KMS-11 (cell line): ENCODE results near the gene FKBP11.

Experiments used
- H2AFZ ChIP-seq: fragments of 200-600 bp; sonication (generic); 2 replicates; pipeline ENCODE4 v1.6.1; 2016; ENCODE audit warnings: antibody characterized with exemption, mixed run types, low read depth
- H3K27ac ChIP-seq: fragments of 200-600 bp; sonication (generic); 2 replicates; pipeline ENCODE4 v1.6.1; 2016; ENCODE audit warnings: mild to moderate bottlenecking, mixed run types
- H3K27me3 ChIP-seq: fragments of 200-600 bp; sonication (generic); 2 replicates; pipeline ENCODE4 v1.6.1; 2017; ENCODE audit warnings: mild to moderate bottlenecking, low read depth, mixed run types, moderate library complexity; ENCODE audit not compliant: insufficient read depth
- H3K36me3 ChIP-seq: fragments of 200-600 bp; sonication (generic); 2 replicates; pipeline ENCODE4 v1.6.1; 2017; ENCODE audit warnings: mild to moderate bottlenecking, mixed run types; ENCODE audit not compliant: insufficient read depth
- H3K4me1 ChIP-seq: fragments of 200-600 bp; sonication (generic); 2 replicates; pipeline ENCODE4 v1.6.1; 2016; ENCODE audit warnings: mild to moderate bottlenecking, low read depth, mixed run types; ENCODE audit not compliant: poor library complexity, severe bottlenecking
- H3K4me2 ChIP-seq: fragments of 200-600 bp; sonication (generic); 2 replicates; pipeline ENCODE4 v1.7.0; 2016; ENCODE audit warnings: mild to moderate bottlenecking, mixed run types
- H3K4me3 ChIP-seq: fragments of 200-600 bp; sonication (generic); IDR thresholded peaks from 2 replicates; pipeline ENCODE4 v1.6.1; 2017; ENCODE audit warnings: low read depth, low read length, mixed read lengths; ENCODE audit not compliant: insufficient read depth
- H3K79me2 ChIP-seq: fragments of 200-600 bp; sonication (generic); 2 replicates; pipeline ENCODE4 v1.6.1; 2016; ENCODE audit warnings: low read depth, mixed run types; ENCODE audit not compliant: insufficient read depth
- H3K9ac ChIP-seq: fragments of 200-600 bp; sonication (generic); 2 replicates; pipeline ENCODE4 v1.6.1; 2016; ENCODE audit warnings: mild to moderate bottlenecking, mixed run types
- H4K20me1 ChIP-seq: fragments of 200-600 bp; sonication (generic); 2 replicates; pipeline ENCODE4 v1.6.1; 2016; ENCODE audit warnings: mild to moderate bottlenecking, mixed run types; ENCODE audit not compliant: insufficient read depth
- TF ChIP-seq, protein P1 (sequence below): fragments of 200-600 bp; sonication (generic); conservative IDR thresholded peaks from 2 replicates; pipeline ENCODE4 v1.6.1; 2017; ENCODE audit warnings: low read depth, mild to moderate bottlenecking, antibody characterized with exemption, low read length, moderate library complexity, mixed read lengths

Gene FKBP11

DNA sequence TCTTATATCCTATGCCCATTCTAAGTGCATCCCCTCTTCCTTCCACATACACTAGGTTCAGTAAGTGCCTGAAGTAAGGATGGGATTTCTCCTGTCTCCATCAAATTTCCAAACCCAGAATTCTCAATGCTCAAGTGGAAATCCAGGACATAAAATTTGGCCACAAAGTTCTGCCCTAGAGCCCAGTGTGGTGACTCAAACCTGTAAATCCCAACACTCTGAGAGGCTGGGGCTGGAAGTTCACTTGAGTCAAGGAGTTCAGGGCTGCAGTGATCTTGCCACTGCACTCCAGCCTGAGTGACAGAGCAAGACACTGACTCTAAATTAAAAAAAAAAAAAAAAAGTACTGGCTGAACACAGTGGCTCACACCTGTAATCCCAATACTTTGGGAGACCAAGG lies 36.5 kb upstream of the FKBP11 start:
- Histone ChIP-seq H3K9ac (no peak overlapping the region), H3K4me2 (no peak overlapping the region)
- TF ChIP-seq, protein P1, sequence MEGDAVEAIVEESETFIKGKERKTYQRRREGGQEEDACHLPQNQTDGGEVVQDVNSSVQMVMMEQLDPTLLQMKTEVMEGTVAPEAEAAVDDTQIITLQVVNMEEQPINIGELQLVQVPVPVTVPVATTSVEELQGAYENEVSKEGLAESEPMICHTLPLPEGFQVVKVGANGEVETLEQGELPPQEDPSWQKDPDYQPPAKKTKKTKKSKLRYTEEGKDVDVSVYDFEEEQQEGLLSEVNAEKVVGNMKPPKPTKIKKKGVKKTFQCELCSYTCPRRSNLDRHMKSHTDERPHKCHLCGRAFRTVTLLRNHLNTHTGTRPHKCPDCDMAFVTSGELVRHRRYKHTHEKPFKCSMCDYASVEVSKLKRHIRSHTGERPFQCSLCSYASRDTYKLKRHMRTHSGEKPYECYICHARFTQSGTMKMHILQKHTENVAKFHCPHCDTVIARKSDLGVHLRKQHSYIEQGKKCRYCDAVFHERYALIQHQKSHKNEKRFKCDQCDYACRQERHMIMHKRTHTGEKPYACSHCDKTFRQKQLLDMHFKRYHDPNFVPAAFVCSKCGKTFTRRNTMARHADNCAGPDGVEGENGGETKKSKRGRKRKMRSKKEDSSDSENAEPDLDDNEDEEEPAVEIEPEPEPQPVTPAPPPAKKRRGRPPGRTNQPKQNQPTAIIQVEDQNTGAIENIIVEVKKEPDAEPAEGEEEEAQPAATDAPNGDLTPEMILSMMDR = no peak

DNA sequence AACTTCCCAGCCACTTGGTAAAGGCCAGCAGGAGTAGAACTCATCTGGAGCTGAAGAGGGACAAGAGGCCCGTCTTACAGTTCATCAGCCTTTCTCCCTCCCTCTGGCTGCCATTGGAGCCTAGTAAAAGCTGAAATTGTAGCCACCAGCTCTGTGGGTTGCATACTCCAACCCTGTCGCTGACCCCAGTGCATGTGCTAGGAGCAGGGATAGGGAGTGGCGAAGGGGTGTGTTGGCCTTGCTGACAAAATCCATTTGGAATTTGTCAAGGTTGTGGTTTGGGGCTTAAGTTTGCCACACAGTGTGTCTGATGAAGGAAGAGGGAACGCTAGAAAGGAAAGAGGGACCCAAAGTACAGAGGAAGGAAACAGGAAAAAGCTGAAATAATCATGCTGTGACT lies 36.0 kb upstream of the FKBP11 start:
- Histone ChIP-seq H3K9ac (no peak overlapping the region), H3K4me2 (no peak overlapping the region), H4K20me1 (no peaks in the 10 kb centered on the region), H3K27ac (no peak overlapping the region), H3K4me1 (peaks cover 10% of the 10 kb centered on the region), H3K4me3 (no peak overlapping the region), H2AFZ (no peak overlapping the region), H3K27me3 (no peaks in the 10 kb centered on the region), H3K36me3 (no peaks in the 10 kb centered on the region), H3K79me2 (peaks cover 9% of the 10 kb centered on the region)
- TF ChIP-seq, protein P1 = no peak

More for the DNA sequence above, 36.5 kb upstream of the FKBP11 start:
- Histone ChIP-seq H3K79me2 (peaks cover 4% of the 10 kb centered on the region), H3K27ac (no peak overlapping the region), H3K27me3 (no peaks in the 10 kb centered on the region), H4K20me1 (no peaks in the 10 kb centered on the region), H3K4me3 (no peak overlapping the region), H3K36me3 (no peaks in the 10 kb centered on the region), H2AFZ (no peak overlapping the region), H3K4me1 (peaks cover 9% of the 10 kb centered on the region)

DNA sequence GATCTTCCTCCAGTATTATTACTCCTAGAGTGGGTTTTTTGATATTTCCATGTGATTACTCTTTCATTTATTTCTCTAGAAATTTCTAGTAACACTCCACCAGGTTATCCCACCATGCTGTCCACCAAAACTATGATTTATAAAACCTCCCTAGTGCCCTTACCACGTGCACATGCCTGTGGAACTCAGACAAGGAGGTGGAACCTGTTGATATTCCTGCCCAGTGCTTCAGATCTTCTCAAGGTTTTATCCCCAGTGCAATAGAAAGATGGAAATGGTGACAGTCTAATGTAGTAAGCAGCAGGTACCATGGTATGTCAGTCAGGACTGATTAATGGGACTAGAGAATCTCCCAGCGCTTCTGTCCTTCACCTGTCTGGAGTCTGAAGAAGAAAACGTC lies 35.5 kb upstream of the FKBP11 start:
- Histone ChIP-seq H3K27ac (no peak overlapping the region), H3K36me3 (no peaks in the 10 kb centered on the region), H3K4me3 (no peak overlapping the region), H3K4me2 (no peak overlapping the region), H3K9ac (no peak overlapping the region), H3K27me3 (no peaks in the 10 kb centered on the region), H3K79me2 (peaks cover 14% of the 10 kb centered on the region), H3K4me1 (peaks cover 15% of the 10 kb centered on the region), H2AFZ (no peak overlapping the region), H4K20me1 (no peaks in the 10 kb centered on the region)
- TF ChIP-seq, protein P1 = no peak

DNA sequence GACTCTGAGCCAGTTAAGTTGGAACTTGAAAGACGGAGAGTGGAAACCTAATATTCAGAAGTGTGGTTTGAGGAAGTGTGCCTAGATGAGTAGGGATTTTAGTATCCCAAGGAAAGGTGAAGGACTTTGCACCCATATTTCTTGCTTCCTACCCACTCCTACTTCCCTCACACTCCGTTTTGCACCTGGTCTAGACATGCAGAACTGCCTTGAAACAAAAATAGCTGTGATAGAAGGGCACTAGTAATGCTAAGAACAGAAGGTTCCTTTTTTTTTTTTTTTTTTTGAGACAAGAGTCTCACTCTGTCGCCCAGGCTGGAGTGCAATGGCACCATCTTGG lies 32.7 kb upstream of the FKBP11 start:
- peaks cover 39% of the 10 kb centered on the region for H3K79me2 ChIP-seq
- peak overlapping the region; percentile 99 for H3K4me2 ChIP-seq
- no peak overlapping the region; the same call in 1 of the 2 replicates for H3K27ac ChIP-seq
- peaks cover 41% of the 10 kb centered on the region for H3K4me1 ChIP-seq
- no peak overlapping the region for H3K4me3 ChIP-seq
- no peaks in the 10 kb centered on the region for H3K27me3 ChIP-seq
- peak overlapping the region; percentile 53; the same call in 1 of the 2 replicates for H3K9ac ChIP-seq
- no peaks in the 10 kb centered on the region for H3K36me3 ChIP-seq
- peak overlapping the region; percentile 80 for H2AFZ ChIP-seq
- H4K20me1 ChIP-seq = no peaks in the 10 kb centered on the region
- TF ChIP-seq, protein P1 = no peak
